SU-DHL-6 (cell line): ENCODE data around the gene FADS6.
"Not testable (repeated sequence)": the region's sequence is repeated elsewhere in the genome, so short reads cannot be mapped to it uniquely, and the experiment has no call there.

Experiments
- H2AFZ ChIP-seq: fragments of 200-600 bp; sonication (generic); 2 replicates; pipeline ENCODE4 v1.6.1; 2014; ENCODE audit warnings: low read depth, mild to moderate bottlenecking, moderate library complexity, mixed read lengths, antibody characterized with exemption, low read length; ENCODE audit not compliant: severe bottlenecking
- H3F3A ChIP-seq: fragments of 200-600 bp; shearing (Covaris generic); 2 replicates; pipeline ENCODE4 v1.6.0; 2016; ENCODE audit warnings: antibody characterized with exemption, mild to moderate bottlenecking; ENCODE audit not compliant: insufficient read depth
- H3K27ac ChIP-seq: fragments of 200-600 bp; sonication (generic); 2 replicates; pipeline ENCODE4 v1.5.1; 2016; ENCODE audit warnings: low read depth, mild to moderate bottlenecking, low read length, moderate library complexity, mixed read lengths
- H3K27me3 ChIP-seq: fragments of 200-600 bp; sonication (generic), shearing (Covaris generic); 2 replicates; pipeline ENCODE4 v1.6.0; 2014; ENCODE audit warnings: mild to moderate bottlenecking, low read length
- H3K36me3 ChIP-seq: fragments of 200-600 bp; sonication (generic); 2 replicates; pipeline ENCODE4 v1.6.1; 2014; ENCODE audit warnings: mild to moderate bottlenecking, low read length, mixed read lengths
- H3K4me2 ChIP-seq: fragments of 300-600, 200-600 bp; shearing (Covaris generic), sonication (generic); 2 replicates; pipeline ENCODE4 v1.6.0; 2014; ENCODE audit warnings: low read length, low read depth, mild to moderate bottlenecking; ENCODE audit not compliant: poor library complexity, severe bottlenecking
- H3K4me3 ChIP-seq: fragments of 200-600 bp; sonication (generic); 2 replicates; pipeline ENCODE4 v1.5.1; 2014; ENCODE audit warnings: antibody characterized with exemption, low read length, mild to moderate bottlenecking, mixed read lengths; ENCODE audit not compliant: insufficient read depth, poor library complexity, severe bottlenecking
- H3K79me2 ChIP-seq: fragments of 200-600 bp; sonication (generic); 2 replicates; pipeline ENCODE4 v1.6.1; 2014; ENCODE audit warnings: mild to moderate bottlenecking, low read length, moderate library complexity; ENCODE audit not compliant: insufficient read depth
- H3K9ac ChIP-seq: fragments of 200-600 bp; sonication (generic); 2 replicates; pipeline ENCODE4 v1.7.0; 2014; ENCODE audit warnings: mild to moderate bottlenecking, low read length
- H3K9me2 ChIP-seq: fragments of 200-600 bp; sonication (generic); replicated peaks from 2 replicates; pipeline ENCODE4 v1.6.1; 2014; ENCODE audit warnings: low read length; ENCODE audit not compliant: insufficient read depth
- H3K9me3 ChIP-seq: fragments of 200-600 bp; sonication (generic); 2 replicates; pipeline ENCODE4 v1.6.1; 2014; ENCODE audit warnings: low read length, mixed read lengths; ENCODE audit not compliant: insufficient read depth
- H4K20me1 ChIP-seq: fragments of 200-600 bp; sonication (generic); 2 replicates; pipeline ENCODE4 v1.6.1; 2014; ENCODE audit warnings: low read depth, mild to moderate bottlenecking, antibody characterized with exemption, low read length, moderate library complexity, mixed read lengths
- EZH2phosphoT487 ChIP-seq: fragments of 200-600 bp; sonication (generic), shearing (Covaris generic); conservative IDR thresholded peaks from 2 replicates; pipeline ENCODE4 v1.6.1; 2018; ENCODE audit warnings: mild to moderate bottlenecking, antibody characterized with exemption, low read length, moderate library complexity, mixed read lengths
- TF ChIP-seq, protein P1 (sequence below): fragments of 200-600 bp; sonication (generic); IDR thresholded peaks from one replicate; pipeline ENCODE4 v1.5.1; 2017; ENCODE audit warnings: antibody characterized with exemption, mild to moderate bottlenecking, low read length, moderate library complexity; ENCODE audit not compliant: insufficient read depth, poor library complexity, severe bottlenecking

FADS6 gene

DNA sequence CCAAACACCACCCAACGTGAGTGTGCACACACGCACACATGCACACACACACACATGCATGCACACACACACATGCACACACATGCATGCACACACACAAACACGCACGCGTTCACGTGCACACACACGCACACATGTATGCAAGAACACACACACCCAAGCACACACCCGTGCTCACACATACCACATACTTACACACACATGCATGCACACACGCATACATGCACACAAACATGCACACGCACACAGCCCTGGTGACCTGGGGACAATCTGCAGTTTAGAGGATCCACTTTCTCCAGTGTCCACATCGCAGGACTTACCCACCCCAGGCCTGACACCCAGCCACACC lies 23.4 kb upstream of the FADS6 start:
- TF ChIP-seq, protein P1, sequence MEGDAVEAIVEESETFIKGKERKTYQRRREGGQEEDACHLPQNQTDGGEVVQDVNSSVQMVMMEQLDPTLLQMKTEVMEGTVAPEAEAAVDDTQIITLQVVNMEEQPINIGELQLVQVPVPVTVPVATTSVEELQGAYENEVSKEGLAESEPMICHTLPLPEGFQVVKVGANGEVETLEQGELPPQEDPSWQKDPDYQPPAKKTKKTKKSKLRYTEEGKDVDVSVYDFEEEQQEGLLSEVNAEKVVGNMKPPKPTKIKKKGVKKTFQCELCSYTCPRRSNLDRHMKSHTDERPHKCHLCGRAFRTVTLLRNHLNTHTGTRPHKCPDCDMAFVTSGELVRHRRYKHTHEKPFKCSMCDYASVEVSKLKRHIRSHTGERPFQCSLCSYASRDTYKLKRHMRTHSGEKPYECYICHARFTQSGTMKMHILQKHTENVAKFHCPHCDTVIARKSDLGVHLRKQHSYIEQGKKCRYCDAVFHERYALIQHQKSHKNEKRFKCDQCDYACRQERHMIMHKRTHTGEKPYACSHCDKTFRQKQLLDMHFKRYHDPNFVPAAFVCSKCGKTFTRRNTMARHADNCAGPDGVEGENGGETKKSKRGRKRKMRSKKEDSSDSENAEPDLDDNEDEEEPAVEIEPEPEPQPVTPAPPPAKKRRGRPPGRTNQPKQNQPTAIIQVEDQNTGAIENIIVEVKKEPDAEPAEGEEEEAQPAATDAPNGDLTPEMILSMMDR: no peak
- no peak for TF ChIP-seq EZH2phosphoT487
- H3K36me3 ChIP-seq: no peaks in the 10 kb centered on the region

DNA sequence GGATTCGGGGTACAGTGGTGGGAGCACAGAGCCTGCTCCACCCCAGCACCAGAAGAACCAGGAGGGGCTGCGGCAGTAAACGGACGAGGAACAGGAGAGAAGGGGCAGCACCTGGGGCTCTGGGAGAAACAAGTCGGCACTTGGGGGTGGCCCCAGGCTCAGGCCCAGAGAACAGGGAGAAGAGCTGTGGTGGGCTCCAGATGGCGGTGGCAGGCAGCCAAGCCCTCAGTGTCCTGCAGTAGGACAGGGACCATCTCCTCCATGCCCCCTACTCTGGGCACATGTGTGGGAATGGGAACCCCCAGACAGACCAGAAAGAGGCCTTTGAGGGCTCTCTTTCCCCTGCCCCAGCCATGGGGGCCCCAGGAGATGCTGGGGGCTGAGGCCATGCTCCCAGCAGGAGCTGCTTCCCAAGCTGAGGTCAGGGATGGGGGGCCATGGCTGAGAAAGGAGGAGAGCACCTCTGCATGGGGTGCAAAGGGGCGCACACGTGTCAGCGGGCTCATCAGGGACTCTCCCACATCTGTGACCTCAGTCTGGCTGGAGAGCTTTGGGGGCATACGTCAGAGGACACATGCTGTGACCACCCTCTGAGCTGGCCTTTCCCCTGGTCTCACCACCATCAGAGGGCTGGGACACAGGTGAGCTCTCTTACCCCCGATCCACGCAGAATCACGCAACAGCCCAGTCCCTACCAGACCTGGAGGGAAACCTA lies 22.9 kb upstream of the FADS6 start:
- TF ChIP-seq, protein P1: no peak
- no peak for TF ChIP-seq EZH2phosphoT487
- Histone ChIP-seq H3K36me3 (no peaks in the 10 kb centered on the region), H3K9ac (no peak overlapping the region), H3K27ac (no peak overlapping the region), H2AFZ (no peak overlapping the region), H3K4me3 (no peak overlapping the region), H3K27me3 (no peaks in the 10 kb centered on the region), H4K20me1 (no peaks in the 10 kb centered on the region), H3K9me2 (no peaks in the 10 kb centered on the region), H3K79me2 (no peaks in the 10 kb centered on the region), H3F3A (no peaks in the 10 kb centered on the region), H3K4me2 (no peak overlapping the region), H3K9me3 (no peaks in the 10 kb centered on the region)

More for the DNA sequence above, 23.4 kb upstream of the FADS6 start:
- no peaks in the 10 kb centered on the region for H3K27me3 ChIP-seq
- H3K4me3 ChIP-seq: no peak overlapping the region
- H4K20me1 ChIP-seq: no peaks in the 10 kb centered on the region
- H3K9me2 ChIP-seq: no peaks in the 10 kb centered on the region
- no peak overlapping the region for H3K27ac ChIP-seq
- no peaks in the 10 kb centered on the region for H3F3A ChIP-seq
- no peak overlapping the region for H3K4me2 ChIP-seq
- H2AFZ ChIP-seq: no peak overlapping the region
- no peaks in the 10 kb centered on the region for H3K9me3 ChIP-seq
- no peaks in the 10 kb centered on the region for H3K79me2 ChIP-seq
- H3K9ac ChIP-seq: no peak overlapping the region

DNA sequence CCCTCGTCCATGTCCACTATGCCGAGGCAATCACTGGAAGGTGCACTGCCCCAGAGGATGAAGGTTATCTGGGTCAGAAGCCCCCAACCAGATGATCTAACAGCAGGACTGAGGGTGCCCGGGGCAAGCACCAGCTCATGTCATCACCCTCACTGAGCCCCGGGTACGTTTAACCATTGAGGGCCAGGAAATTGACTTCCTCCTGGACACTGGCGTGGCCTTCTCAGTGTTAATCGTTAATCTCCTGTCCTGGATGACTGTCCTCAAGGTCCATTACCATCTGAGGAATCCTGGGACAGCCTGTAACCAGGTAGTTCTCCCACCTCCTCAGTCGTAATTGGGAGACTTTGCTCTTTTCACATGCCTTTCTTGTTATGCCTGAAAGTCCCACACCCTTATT lies 18.0 kb upstream of the FADS6 start:
- H3K9me3 ChIP-seq, H3K9me2 ChIP-seq, H3K36me3 ChIP-seq, H4K20me1 ChIP-seq, H3K79me2 ChIP-seq, H3K27me3 ChIP-seq, H2AFZ ChIP-seq, H3F3A ChIP-seq, H3K9ac ChIP-seq, H3K27ac ChIP-seq, H3K4me2 ChIP-seq, H3K4me3 ChIP-seq: not testable (repeated sequence)

DNA sequence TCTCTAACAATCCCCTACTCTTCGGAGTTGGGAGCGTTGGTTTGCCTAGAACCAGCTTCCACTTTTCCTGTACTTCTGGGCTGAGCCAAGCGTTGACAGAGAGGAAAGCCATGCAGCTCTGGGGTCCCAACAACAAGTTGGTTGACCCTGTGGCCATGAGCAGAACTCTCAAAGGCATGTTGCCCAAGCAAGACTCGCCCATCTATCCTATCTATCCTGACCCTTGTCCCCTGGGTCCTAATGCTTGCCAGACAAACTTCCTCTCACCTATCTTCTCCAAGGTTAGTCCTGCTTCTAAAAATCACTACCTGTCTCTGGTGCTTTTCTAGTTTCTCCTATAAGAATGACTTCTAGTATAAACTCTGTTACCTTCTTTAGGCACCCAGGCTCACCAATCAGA lies 15.7 kb upstream of the FADS6 start:
- not testable (repeated sequence) for H4K20me1 ChIP-seq, H3K9me3 ChIP-seq, H3K27ac ChIP-seq, H3K4me3 ChIP-seq, H3K4me2 ChIP-seq, H3K36me3 ChIP-seq, H2AFZ ChIP-seq, H3K9ac ChIP-seq, H3K79me2 ChIP-seq, H3F3A ChIP-seq, H3K9me2 ChIP-seq, H3K27me3 ChIP-seq
